Stomach (tissue), 9 donors: Measurements from ENCODE around the gene KPTN. TPM values are rescaled to one million over a fixed set of nuclear protein-coding genes. Genes with fewer than 3 reads are reported as not detected.

Experiments used
- DNase-seq, 2 donors: peaks; one replicate each; pipeline versions ENCODE4 v3.0.0 to v3.0.0-alpha.2; 2013 to 2019
- H3K27ac ChIP-seq, 5 donors: fragments of 200-600 bp in 4 of 5; sonication (generic) in 4 of 5; one replicate each; pipeline ENCODE4 v1.5.1; 2013 to 2019; ENCODE audit warnings: mild to moderate bottlenecking in 1 of 5, moderate library complexity in 1 of 5
- H3K27me3 ChIP-seq, 3 donors: fragments of 200-600 bp; sonication (generic); one replicate each; pipeline ENCODE4 v1.5.1; 2017 to 2019; ENCODE audit warnings: mixed run types in 1 of 3
- H3K36me3 ChIP-seq, 4 donors: fragments of 200-600 bp; sonication (generic); 1 replicate in 3 of 4; 2 replicates in 1 of 4; pipeline ENCODE4 v1.5.1; 2016 to 2019
- H3K4me1 ChIP-seq, 4 donors: fragments of 200-600 bp; sonication (generic); one replicate each; pipeline ENCODE4 v1.5.1; 2016 to 2019
- H3K4me3 ChIP-seq, 4 donors: fragments of 200-600 bp; sonication (generic) in 3 of 4; one replicate each; pipeline ENCODE4 v1.5.1; 2016 to 2019; ENCODE audit warnings: mild to moderate bottlenecking in 1 of 4
- H3K9me3 ChIP-seq, 4 donors: fragments of 200-600 bp; sonication (generic); one replicate each; pipeline ENCODE4 v1.5.1; 2016 to 2019
- CTCF ChIP-seq, 7 experiments: fragments of 450-650 bp in 4 of 7; fragments of 200-600 bp in 3 of 7; sonication (generic) in 3 of 7; IDR thresholded peaks; one replicate each; pipeline ENCODE4 v1.5.1; 2016 to 2019; ENCODE audit warnings: antibody characterized with exemption in 7 of 7, control low read depth in 2 of 7, mild to moderate bottlenecking in 1 of 7
- EP300 ChIP-seq: sonication (generic); formaldehyde crosslinking; IDR thresholded peaks from one replicate; pipeline ENCODE4 v1.6.1; 2017; ENCODE audit warnings: antibody characterized with exemption
- POLR2A ChIP-seq, 4 donors: fragments of 450-650 bp; IDR thresholded peaks; one replicate each; pipeline ENCODE4 v1.6.1; 2016; ENCODE audit warnings: antibody characterized with exemption in 4 of 4, control low read depth in 2 of 4, mild to moderate bottlenecking in 1 of 4, moderate library complexity in 1 of 4
- POLR2AphosphoS5 ChIP-seq, 3 donors: sonication (generic); formaldehyde crosslinking; IDR thresholded peaks; one replicate each; pipeline ENCODE4 v1.6.1; 2016; ENCODE audit warnings: antibody characterized with exemption in 3 of 3
- WGBS, 5 donors: extraction: QIAGEN DNeasy Blood & Tissue Kit in 3 of 5; methylation state at CpG; one replicate each; pipeline versions ENCODE4 v1.1.5 to v1.1.7; 2013 to 2018; 5-methylcytosine and 5-hydroxymethylcytosine counted together
- intact Hi-C: fragments of 100-400 bp; cut with DNase I; formaldehyde crosslinking; loops from one replicate; pipeline ENCODE4 v1.15.1; 2023; ENCODE audit warnings: low total_unique reads
- polyA plus RNA-seq, 3 donors: library from polyadenylated mRNA; stranded (reverse); fragments of 200-250 nt; gene quantifications; one replicate each; pipeline ENCODE4 v1.2.3, GENCODE V29; 2013
- total RNA-seq, 5 donors: library from RNA; depleted of rRNA; stranded (reverse); fragments of >200 nt; gene quantifications; one replicate each; pipeline versions ENCODE4 v1.1.0 to v1.2.3, GENCODE V29; 2014 to 2016
- donor health status: healthy with polysubstance abuse.
- donor health status: Bipolar disorder and iron deficiency.
- donor health status: healthy.

Gene KPTN
- total and polyA plus RNA-seq, 8 donors: 3.2 to 28.0 (median 18.9) TPM

- TF ChIP-seq POLR2AphosphoS5 (IDR thresholded peaks at IDR 0.05) (no peak), POLR2A (IDR thresholded peaks at IDR 0.05) (no peak), CTCF (IDR thresholded peaks at IDR 0.05) (no peak), EP300 (no peak)
- no peaks in the 10 kb centered on the region for H3K9me3 ChIP-seq
- DNase-seq: no peak
- no peak overlapping the region for H3K4me3 ChIP-seq
- peaks cover 57 to 95% (median 93%) of the 10 kb centered on the region in 4 donors for H3K36me3 ChIP-seq
- no peak overlapping the region for H3K27ac ChIP-seq
- intact Hi-C loops: no loop called here
- peaks cover 12 to 50% (median 42%) of the 10 kb centered on the region in 4 donors for H3K4me1 ChIP-seq
- WGBS, 5 donors: 87 to 96% (median 93%) methylated on average over 6 to 7 of the region's 7 CpGs
- no peaks in the 10 kb centered on the region for H3K27me3 ChIP-seq
Measured at GRCh38 chr19:47499371-47499770, 15.4 kb upstream of the KPTN start.

GRCh38 chr19:47498561-47498960 lies 14.5 kb upstream of the KPTN start:
- TF ChIP-seq EP300 (no peak), CTCF (IDR thresholded peaks at IDR 0.05) (no peak)
- Histone ChIP-seq H3K4me3 (no peak overlapping the region), H3K9me3 (no peaks in the 10 kb centered on the region), H3K27ac (peak overlapping the region in 2 of 5 donors; percentile 10 to 29), H3K4me1 (peaks cover 12 to 50% (median 42%) of the 10 kb centered on the region in 4 donors), H3K36me3 (peaks cover 53 to 96% (median 95%) of the 10 kb centered on the region in 4 donors), H3K27me3 (no peaks in the 10 kb centered on the region)
- DNase-seq: no peak
- WGBS, 5 donors: 90 to 98% (median 92%) methylated on average over 5 of the region's 5 CpGs
- intact Hi-C loops: no loop called here

- peaks cover 12 to 50% (median 42%) of the 10 kb centered on the region in 4 donors for H3K4me1 ChIP-seq
- H3K27me3 ChIP-seq: no peaks in the 10 kb centered on the region
- DNase-seq: no peak
- H3K4me3 ChIP-seq: no peak overlapping the region
- peak overlapping the region in 2 of 5 donors; percentile 29 to 32 for H3K27ac ChIP-seq
- TF ChIP-seq EP300 (no peak), POLR2A (IDR thresholded peaks at IDR 0.05) (no peak), POLR2AphosphoS5 (IDR thresholded peaks at IDR 0.05) (no peak), CTCF (IDR thresholded peaks at IDR 0.05) (no peak)
- no peaks in the 10 kb centered on the region for H3K9me3 ChIP-seq
- WGBS, 5 donors: 60 to 73% (median 66%) methylated on average over 12 to 14 of the region's 14 CpGs
- intact Hi-C loops: no loop called here
- peaks cover 53 to 96% (median 95%) of the 10 kb centered on the region in 4 donors for H3K36me3 ChIP-seq
Measured at GRCh38 chr19:47497821-47498520, 14.0 kb upstream of the KPTN start.

GRCh38 chr19:47497050-47497766 lies 13.2 kb upstream of the KPTN start:
- Histone ChIP-seq H3K27me3 (no peaks in the 10 kb centered on the region), H3K4me1 (peaks cover 12 to 50% (median 42%) of the 10 kb centered on the region in 4 donors), H3K9me3 (no peaks in the 10 kb centered on the region), H3K36me3 (peaks cover 55 to 96% (median 96%) of the 10 kb centered on the region in 4 donors), H3K4me3 (no peak overlapping the region), H3K27ac (peak overlapping the region in 3 of 5 donors; percentile 25 to 55 (median 29))
- 32 to 72% (median 50%) methylated on average over 16 to 23 of the region's 23 CpGs for WGBS, 5 donors
- intact Hi-C loops: no loop called here
- TF ChIP-seq POLR2A (IDR thresholded peaks at IDR 0.05): no peak
- peak in 1 of 2 donors; percentile 81 for DNase-seq
